Neural cell (in vitro differentiated cells): Measurements from ENCODE around the gene C4BPA.

ENCODE experiments used
- EP300 ChIP-seq: fragments of 450-650 bp; conservative IDR thresholded peaks from 2 replicates; pipeline ENCODE4 v1.6.1; 2014; ENCODE audit warnings: antibody characterized with exemption, mild to moderate bottlenecking, moderate library complexity; ENCODE audit not compliant: poor library complexity, severe bottlenecking
- RAD21 ChIP-seq: fragments of 450-650 bp; conservative IDR thresholded peaks from 2 replicates; pipeline ENCODE4 v1.6.1; 2014; ENCODE audit warnings: antibody characterized with exemption, mild to moderate bottlenecking, moderate library complexity
- TAF1 ChIP-seq: IDR thresholded peaks from 2 replicates; pipeline ENCODE4 v1.6.1; 2012; ENCODE audit warnings: low read depth
- TF ChIP-seq, protein P1 (sequence below): fragments of 450-650 bp; IDR thresholded peaks from 2 replicates; pipeline ENCODE4 v1.5.1; 2014; ENCODE audit warnings: antibody characterized with exemption, mild to moderate bottlenecking, moderate library complexity; ENCODE audit not compliant: poor library complexity, severe bottlenecking
- TF ChIP-seq, protein P2 (sequence below): IDR thresholded peaks from 2 replicates; pipeline ENCODE4 v1.6.1; 2012; ENCODE audit warnings: borderline replicate concordance

DNA sequence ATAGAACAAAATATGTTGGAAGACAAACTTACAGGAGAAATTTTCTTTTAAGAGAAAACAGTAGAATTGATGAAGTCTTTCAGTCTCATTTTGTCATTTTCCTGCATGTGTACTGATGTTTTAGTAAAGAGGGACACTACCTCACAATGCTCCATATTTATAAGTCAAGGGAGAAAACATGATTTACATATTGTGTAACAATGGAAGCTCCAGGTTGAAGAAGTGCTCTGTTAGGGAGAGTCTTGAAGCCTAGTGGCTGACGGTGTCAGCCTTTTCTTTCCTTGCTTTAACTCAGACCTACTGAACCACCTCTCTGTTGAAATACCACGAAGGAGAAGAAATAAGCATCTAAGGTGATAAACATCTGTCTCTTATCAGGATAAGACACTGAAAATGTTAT, 75.0 kb downstream of the C4BPA start:
- TF ChIP-seq, protein P1, sequence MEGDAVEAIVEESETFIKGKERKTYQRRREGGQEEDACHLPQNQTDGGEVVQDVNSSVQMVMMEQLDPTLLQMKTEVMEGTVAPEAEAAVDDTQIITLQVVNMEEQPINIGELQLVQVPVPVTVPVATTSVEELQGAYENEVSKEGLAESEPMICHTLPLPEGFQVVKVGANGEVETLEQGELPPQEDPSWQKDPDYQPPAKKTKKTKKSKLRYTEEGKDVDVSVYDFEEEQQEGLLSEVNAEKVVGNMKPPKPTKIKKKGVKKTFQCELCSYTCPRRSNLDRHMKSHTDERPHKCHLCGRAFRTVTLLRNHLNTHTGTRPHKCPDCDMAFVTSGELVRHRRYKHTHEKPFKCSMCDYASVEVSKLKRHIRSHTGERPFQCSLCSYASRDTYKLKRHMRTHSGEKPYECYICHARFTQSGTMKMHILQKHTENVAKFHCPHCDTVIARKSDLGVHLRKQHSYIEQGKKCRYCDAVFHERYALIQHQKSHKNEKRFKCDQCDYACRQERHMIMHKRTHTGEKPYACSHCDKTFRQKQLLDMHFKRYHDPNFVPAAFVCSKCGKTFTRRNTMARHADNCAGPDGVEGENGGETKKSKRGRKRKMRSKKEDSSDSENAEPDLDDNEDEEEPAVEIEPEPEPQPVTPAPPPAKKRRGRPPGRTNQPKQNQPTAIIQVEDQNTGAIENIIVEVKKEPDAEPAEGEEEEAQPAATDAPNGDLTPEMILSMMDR = no peak
- TF ChIP-seq TAF1 (no peak), RAD21 (no peak), EP300 (no peak)
- TF ChIP-seq, protein P2, sequence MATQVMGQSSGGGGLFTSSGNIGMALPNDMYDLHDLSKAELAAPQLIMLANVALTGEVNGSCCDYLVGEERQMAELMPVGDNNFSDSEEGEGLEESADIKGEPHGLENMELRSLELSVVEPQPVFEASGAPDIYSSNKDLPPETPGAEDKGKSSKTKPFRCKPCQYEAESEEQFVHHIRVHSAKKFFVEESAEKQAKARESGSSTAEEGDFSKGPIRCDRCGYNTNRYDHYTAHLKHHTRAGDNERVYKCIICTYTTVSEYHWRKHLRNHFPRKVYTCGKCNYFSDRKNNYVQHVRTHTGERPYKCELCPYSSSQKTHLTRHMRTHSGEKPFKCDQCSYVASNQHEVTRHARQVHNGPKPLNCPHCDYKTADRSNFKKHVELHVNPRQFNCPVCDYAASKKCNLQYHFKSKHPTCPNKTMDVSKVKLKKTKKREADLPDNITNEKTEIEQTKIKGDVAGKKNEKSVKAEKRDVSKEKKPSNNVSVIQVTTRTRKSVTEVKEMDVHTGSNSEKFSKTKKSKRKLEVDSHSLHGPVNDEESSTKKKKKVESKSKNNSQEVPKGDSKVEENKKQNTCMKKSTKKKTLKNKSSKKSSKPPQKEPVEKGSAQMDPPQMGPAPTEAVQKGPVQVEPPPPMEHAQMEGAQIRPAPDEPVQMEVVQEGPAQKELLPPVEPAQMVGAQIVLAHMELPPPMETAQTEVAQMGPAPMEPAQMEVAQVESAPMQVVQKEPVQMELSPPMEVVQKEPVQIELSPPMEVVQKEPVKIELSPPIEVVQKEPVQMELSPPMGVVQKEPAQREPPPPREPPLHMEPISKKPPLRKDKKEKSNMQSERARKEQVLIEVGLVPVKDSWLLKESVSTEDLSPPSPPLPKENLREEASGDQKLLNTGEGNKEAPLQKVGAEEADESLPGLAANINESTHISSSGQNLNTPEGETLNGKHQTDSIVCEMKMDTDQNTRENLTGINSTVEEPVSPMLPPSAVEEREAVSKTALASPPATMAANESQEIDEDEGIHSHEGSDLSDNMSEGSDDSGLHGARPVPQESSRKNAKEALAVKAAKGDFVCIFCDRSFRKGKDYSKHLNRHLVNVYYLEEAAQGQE = no peak
